Stimulated activated CD8-positive, alpha-beta memory T cell treated with anti-CD3 and anti-CD28 coated beads, Interleukin-4, amount 100 ng/mL, for 1 hour (primary cell): ENCODE data around the gene RAPGEF4.

Source experiments
- DNase-seq, 2 donors: peaks; one replicate each; pipeline ENCODE4 v3.0.0-alpha.2; 2020; ENCODE audit warnings: low read depth in 2 of 2, low spot score in 1 of 2

Gene RAPGEF4

DNA sequence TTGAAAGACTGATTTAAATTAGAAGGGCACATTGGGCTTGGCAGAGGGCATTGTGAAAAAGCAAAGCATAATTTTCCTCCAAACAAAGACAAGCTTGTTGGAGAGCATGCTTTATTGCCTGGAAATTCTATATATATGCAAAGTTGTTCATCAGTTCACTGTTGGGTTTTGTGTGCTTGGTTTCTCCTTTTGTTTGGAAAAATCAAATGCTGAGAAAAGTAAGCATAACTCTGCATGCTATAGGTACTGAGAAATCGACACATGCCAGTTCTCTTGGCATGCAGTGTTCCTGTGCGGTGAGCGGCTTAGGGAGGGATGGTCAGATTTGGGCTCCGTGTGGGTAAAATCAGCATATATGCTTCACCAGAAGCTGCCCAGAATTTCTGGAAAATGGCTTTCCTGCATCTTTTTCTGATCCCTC, 161.0 kb downstream of the RAPGEF4 start:
- no peak for DNase-seq

DNA sequence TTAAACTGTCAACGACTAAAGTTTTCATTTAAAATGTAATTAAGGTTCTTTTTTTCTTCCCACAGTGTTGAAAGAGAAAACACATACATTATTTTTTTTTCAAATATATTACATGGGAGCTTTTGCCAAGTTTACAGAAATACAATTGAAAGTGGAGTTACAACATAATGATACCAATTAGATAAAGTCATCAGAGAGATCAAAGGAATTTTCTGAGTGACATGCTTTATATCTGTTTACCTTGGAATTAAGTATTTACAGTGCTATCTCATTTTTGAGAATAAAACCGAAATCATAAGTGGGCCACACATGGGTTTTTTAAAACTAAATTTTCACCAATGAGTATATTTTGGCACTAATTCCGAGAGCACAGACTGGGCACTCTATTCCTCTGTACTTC, 165.2 kb downstream of the RAPGEF4 start:
- DNase-seq = no peak

DNA sequence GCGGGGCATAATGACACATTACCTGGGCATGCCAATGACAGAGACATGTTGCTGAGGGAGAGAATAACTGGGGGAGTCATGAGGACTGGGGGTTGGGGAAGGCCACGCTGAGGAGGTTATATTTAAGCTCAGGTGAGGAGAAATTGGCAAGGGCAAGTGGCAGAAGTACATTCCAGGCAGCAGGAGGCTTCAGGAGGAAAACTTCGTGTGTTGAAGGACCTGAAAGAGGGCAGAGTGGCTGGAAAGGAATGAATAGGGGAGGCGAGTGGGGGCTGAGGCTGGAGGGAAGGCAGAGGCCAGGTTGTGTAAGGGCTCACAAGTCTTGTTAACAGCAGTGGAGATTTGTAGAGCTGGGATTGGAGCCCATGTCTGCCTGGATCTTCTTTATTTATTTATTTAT, 166.3 kb downstream of the RAPGEF4 start:
- no peak for DNase-seq

DNA sequence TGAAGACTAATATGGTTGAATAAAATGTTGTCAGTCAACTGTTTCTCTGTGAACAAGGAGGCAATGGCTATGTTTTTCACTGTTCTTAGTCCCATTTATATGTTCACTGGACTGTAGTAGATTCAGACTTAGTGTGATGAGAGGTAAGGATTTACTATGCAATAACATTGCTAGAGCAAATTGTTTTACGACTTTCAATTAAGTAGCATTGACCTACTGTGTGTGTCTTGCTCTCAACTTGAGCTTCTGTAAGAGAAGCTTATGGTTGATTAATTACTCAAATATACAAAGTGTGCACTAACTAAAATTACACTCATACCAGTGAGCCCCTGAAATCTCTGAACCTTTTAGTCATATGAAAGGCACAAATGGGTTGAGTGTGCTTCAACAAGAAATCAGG, 168.6 kb downstream of the RAPGEF4 start:
- DNase-seq = no peak

DNA sequence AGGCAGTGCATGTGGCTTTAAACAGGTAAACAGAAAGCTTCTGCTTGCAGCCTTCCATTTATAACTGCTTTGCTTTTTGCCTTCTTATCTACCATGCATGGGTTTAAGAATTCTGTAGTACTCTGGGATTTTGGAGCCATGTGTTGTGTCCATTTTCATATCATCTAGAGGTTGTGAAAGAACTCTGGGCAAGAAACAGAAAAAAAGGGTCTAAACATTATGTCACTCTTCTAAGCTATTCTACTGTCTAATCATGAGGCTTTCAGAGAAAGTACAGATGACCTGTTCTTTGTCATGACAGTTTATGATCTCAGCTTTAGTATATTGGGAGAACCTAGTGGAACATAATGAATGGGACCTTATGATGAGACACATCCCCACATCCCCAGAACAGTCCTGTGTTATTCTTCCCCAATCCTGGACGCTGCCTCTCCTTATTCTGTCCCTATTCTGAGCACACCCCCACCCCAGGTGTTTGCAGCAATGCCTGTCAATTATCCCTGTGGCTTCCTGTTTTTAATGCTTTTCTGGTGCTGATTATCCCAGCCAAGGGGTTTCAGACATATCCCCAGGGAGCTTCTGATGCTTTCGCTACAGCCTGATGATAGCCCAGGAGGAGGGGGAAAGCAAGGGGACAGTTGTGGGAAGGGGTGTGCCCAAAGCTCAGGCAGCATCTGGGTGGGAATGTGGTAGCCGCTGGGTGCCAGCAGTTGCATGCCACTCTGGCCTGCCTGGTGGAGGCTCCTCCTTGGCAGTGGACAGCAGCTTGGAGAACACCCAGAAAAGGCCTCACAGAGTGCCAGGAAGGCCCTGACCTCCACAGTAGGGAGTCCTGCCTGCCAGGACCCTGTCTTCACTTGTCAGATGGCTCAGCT, 170.5 kb downstream of the RAPGEF4 start:
- no peak for DNase-seq

DNA sequence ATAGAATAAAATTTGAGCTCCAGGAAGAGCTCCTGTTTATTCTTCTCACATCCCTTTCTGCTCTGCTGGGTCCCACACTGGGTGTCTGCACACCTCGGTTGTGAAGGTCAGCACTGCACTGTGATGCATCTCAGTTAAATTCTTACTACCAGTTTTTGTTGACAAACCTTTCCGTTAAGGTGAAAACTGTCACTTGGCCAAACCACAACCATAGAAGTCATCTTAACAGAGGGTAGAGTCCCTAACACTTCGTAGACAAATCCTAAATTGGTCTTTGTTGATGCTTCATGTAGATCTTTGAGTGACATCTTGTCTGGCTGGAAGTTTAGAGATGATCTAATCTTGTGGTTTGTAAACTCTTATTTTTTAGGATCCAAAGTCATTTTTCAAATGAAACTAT, 172.6 kb downstream of the RAPGEF4 start:
- DNase-seq = no peak

DNA sequence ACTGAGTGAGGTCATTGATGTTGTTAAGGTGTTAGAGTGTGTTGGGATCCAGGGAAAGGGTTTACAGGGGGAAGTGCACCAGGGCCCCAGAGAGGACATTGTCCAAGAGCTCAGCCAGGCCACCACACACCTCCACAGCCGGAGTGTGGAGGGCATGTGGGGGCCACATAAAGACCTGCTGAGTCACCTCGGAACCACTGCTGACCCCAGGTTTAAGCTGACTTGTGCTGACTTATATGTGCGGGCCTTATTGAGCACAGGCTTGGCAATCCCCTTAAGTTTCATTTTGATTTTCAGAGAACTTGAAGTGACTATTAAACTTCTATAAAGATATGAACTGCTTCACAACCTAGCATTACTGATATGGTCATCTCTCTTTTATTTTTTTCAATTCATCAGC, 173.8 kb downstream of the RAPGEF4 start:
- DNase-seq = no peak

DNA sequence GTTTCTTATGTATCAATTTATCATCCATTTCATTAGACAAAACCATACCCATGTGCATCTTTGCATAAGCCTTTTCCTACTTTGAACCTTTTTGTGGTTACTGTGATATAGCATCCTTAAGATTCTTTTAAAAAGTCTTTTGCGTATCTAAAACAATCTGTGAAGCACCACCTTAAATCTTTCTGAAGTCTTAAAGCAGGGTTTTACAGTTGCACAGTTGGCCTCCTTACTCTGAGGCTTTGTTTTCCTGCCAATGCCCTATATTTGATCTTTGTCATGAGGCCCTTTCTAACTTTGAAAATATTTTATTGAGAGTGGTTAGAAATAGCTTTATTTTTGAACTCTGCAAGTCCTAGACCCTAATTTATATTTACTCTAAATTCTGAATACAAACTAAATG, 176.6 kb downstream of the RAPGEF4 start:
- no peak for DNase-seq

DNA sequence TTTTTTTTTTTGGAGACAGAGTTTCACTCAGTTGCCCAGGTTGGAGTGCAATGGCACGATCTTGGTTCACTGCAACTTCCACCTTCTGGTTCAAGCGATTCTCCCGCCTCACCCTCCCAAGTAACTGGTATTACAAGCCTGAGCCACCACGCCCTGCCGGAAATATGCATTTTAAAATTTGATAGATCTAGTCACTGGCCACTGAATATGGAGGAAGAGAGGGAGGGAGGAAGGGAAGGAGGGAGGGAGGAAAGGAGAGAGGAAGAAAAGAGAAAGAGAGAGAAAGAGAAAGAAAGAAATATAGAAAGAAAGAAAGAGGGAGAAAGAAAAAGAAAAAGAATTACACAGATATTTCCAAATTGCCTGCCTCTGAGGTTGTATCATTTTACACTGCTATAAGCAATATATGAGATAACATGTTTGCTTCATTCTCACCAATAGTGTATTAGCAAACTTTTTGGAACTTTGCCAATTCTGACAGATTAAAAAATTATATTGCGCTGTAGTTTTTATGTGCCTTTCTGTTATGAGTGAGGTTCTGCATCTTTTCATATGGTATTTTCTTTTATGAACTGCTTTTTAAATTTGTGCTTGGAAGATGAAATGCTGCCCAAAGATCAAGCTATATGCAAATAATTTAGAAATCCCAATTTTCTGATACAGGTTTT, 178.8 kb downstream of the RAPGEF4 start:
- no peak for DNase-seq

DNA sequence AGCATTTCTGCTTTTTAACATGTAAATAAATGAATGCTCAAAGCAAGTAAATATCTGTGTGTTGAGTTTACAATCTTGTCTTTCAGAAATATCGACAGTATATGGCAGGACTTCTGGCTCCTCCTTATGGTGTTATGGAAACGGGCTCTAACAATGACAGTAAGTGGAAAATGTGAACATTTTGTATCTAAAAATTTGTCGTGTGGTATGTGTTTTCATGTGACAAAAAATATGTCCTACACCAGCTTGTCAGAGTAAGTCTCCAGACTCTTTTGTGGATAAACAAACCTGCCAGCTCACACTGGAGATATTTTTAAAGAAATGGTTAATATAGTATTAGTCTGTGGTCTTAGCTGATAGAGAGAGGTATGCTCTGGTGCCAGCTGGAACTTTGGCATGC, 182.1 kb downstream of the RAPGEF4 start:
- no peak for DNase-seq

DNA sequence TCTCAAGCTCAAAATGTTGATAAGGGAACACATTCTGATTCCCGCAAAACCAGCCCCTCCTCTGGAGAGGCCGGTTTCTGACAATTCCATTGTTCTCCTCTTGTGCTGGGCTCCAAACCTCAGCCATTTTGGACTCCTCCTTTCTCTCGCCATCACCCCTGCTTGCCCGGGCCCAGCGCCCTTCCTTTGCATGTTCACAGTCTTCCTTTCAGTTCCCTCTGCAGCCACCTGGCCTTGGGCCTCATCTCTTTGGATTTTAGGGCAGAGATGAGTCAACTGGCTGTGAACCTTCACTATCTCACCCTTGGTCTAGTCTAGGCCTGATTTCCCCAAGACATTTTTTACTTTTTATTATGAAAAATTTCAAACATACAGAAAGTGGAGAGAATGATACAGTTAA, 184.1 kb downstream of the RAPGEF4 start:
- DNase-seq = no peak

DNA sequence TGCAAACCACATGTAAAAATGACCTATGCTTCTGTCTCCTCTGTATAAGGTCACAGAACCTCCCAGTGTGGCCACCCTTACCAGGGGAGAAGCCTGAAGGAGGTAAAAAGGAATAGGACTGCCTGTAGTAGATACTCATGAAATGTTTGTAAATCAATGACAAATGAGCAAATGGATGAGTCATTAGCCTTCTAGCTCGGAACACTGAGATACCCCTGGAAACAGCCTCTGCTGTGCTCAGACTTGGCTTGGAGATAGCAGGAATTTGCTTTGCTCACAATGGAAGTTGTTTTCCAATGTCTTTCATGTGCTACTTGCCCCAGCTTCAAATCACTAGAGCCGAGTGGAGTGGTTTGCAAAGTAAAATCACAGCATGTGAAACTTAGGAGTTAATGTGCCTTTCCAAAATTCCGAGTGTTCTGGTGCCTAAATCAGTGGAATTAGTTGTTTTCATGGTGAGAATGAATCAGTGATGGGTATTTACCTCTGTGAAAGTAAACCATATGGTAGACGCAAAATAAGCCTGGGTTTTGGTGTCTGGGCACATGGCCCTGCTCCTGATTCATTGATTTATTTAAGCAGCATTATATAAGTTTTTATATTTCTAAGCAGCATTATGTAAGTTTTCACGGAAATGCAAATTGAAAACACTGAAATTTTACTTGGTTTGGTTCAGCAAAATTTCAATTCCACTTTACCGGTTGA, 186.0 kb downstream of the RAPGEF4 start:
- no peak for DNase-seq

DNA sequence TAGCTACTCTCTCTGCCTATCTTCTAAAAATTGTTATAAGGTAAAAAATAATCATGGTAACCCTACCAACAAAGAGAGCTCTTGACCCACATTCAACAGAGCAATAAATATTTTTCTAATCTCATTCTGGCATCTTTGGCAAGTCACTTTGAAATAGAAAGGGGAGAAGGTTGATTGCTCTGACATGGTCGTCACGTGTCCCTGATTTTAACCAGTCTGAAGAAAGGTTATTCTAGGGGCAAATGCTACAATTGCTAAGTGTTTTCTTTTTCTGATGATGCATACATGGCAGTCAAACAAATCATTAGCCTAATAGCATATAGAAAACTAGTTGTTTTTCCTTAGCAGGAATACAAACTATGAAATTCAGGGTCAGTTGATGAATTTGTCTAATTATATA, 186.7 kb downstream of the RAPGEF4 start:
- DNase-seq = no peak

DNA sequence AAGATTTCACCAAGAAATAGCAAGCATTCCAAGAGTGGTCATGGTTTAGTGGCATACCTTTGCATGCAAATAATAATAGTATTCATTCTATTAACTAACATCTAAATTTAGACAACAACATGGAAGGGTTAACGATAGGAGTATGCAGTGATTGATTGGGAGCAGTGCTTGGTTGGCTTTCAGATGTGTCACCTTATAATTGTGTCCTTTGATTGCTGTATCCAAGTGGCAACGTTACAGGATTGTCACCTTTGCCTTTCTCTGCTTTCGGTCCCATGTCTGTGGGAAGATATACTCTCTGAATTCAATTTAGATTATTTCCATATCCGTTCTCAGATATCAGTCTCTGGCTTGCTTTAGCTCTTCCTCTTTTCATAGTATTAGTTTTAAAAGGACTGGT, 187.2 kb downstream of the RAPGEF4 start:
- DNase-seq = no peak

DNA sequence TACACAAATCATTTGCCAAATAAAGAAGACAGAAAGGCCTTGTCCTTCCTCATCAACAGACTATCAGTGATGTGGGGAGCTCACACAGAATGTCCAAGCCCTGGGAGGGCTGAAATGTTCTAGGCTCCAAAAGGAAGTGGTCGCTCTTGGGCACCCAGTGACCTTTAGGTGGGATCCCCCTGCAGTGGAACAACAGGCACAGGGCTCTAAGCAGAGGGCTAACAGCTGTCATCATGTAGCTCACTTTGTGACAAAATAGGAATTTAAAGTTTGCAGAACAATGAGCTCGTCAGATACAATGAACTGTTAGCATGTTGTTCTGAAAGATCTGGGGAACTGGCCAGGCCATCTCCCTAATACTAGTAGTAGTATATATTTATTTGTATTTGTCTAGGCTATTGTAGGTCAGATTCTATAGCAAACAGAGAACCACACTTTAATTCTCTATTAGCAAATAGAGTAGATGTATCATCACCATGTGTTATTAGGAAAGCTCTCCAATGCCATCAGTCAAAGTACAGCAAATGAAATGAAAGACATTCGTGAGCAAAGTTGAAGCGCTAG, 188.5 kb downstream of the RAPGEF4 start:
- DNase-seq = no peak

DNA sequence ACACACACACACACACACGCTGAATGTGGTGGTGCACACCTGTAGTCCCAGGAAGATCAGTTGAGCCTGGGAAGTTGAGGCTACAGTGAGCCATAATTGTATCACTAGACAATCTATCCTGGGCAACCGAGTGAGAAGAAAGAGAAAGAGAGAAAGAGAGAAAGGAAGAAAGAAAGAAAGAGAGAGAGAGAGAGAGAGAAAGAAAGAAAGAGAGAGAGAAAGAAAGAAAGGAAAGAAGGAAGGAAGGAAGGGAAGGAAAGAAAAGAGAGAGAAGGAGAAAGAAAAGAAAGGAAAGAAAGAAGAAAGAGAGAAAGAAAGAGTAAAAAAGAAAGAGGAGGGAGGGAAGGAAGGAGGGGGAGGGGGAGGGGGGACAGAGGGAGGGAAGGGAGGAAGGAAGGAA, 190.0 kb downstream of the RAPGEF4 start:
- DNase-seq = no peak

DNA sequence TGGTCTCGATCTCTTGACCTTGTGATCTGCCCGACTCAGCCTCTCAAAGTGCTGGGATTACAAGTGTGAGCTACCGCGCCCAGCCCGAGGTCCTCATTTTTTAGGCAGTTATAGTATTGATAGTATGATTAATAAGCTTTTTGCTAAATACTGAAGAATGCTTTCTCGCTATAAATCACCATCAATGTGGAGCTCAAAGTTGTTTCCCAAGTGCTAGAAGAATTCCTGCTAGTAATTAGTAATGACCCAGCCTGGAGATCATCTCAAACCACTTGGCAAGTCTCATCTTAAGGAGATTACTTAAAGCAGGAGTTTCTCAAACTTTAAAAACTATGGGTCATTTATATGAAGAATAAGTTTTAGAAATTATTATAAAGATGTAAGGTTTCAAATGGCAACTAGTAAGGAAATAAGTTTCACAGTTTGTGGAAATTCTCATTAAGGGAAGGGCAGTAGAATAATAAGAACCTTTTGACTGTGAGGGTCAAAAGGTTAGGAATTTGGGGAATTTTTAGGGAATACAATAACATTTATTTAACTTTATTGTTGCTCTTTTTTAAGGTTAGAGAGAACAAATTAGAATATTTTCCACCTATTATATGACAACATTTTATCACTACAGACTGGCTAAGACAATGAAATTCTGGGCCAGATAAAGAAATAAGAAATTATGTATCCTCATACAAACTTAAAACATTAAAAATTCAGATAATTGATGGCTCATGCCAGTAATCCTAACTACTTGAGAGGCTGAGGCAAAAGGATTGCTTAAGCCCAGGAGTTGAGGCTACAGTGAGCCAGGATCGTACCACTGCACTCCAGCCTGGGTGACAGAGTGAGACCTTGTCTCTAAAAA, 191.4 kb downstream of the RAPGEF4 start:
- no peak for DNase-seq

DNA sequence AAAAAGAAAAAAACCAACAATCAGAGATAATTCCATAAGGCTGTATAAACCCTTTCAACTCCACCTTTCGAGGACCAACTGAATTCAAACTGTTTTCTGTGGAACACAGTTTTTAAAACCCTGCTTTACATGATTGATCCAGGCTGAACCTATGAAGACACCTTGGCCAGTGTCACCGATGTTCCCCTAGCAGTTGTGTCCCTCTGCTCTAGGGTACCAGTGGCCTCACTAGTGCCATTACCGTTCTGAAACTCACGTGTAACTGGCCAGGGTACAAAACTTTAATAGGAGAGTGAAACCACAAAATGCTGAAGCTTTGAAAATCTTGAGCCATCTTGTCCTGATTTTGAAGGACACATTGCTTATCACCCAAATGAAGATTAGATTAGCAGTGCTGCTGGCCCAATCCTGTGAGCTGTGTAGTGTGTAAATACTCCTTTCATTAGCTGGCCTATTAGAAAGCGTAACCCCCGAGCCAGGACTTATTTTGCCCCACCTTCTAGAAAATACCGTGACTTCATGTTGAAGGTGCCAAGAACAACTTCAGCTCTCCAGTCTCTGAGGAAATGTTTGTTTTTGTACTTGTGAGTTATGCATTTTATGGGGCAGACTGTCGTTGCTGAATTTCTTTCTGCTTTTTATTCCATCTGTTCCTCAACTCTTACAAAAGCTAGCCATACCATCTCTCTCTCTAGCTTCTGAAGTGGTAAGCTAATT, 192.2 kb downstream of the RAPGEF4 start:
- no peak for DNase-seq

DNA sequence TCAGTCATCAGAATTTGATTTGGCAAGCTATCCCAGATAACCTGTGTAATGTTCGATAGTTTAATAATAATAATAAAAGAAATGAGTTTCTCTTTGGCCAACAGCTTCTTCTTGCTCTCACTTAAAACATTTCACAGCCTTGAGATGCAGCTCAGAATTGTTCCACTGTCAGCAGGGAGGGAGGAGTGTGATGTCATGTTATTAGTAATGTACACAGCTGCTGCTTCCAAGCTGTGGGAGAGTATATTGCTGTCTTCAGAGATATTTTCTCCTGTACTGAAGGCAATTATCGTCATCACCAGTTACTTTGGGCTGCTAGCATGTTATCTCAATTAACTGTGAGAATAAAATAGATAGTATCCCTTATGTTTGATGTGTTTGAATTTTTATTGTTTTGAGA, 193.1 kb downstream of the RAPGEF4 start:
- no peak for DNase-seq

DNA sequence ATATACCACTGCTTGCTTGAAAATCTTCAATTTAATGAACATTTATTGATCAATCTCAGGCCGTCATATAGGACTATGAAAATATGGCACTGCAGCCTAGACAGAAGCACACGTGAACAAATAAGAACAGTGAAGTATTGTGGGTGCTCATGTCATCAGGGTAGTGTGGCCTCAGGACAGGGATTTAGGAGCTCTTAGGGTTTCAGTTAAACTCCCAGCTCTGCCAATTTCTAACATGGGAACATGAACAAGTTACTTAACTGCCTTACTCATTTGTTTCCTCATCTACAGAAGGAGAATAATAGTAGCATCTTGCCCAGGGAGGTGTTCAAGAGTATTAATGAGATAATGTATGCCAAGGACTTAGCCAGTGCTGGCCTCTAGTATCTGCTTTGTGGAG, 194.0 kb downstream of the RAPGEF4 start:
- no peak for DNase-seq
